ENCODE results near the gene PTPRN2. TPM values are rescaled to one million over a fixed set of nuclear protein-coding genes. Genes with fewer than 3 reads are reported as not detected.

The PTPRN2 gene
- polyA plus RNA-seq, 1 of the 3 experiments (the other 2 are of a cell fraction) = 4.0 TPM

DNA sequence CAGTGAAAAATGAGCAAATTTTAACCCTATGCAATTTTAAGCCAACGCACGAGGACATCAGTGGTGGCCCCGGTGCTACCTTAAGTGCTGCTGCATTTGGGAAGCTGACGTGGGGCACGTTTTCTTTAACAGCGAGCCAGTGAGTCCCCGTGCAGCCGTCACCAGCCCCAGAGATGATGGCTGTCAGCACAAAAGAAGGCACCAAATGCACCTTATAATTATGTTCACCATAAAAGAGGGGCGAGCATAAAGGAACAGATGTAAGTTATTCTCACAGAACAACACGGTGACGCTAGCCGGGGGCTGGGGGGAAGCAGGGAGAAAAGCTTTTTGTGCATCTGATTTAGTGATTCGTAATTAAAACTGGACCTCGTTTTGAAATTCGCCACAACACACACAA lies 990.7 kb downstream of the PTPRN2 start:
- no peak for TF ChIP-seq POLR2AphosphoS5 (IDR thresholded peaks at IDR 0.05; ENCODE audit: low read depth, low read length)
- no peak for TF ChIP-seq YY1 (IDR thresholded peaks at IDR 0.05; ENCODE audit: low read depth)
- no peak for TF ChIP-seq IRF3 (IDR thresholded peaks at IDR 0.05; ENCODE audit: low read depth, low read length)
- TF ChIP-seq GABPA (IDR thresholded peaks at IDR 0.05; ENCODE audit: low read depth) = no peak
- TF ChIP-seq FOXM1 (IDR thresholded peaks at IDR 0.05; ENCODE audit: low read depth) = no peak
- no peak for TF ChIP-seq EZH2phosphoT487 (IDR thresholded peaks at IDR 0.05; ENCODE audit: borderline replicate concordance, low read depth)
- no peak for TF ChIP-seq MEF2A (IDR thresholded peaks at IDR 0.05; ENCODE audit: borderline replicate concordance, low read depth)
- TF ChIP-seq TCF12 (IDR thresholded peaks at IDR 0.05) = no peak
- no peak for TF ChIP-seq RAD21 (IDR thresholded peaks at IDR 0.05; ENCODE audit: low read length)
- Histone ChIP-seq H3K27me3 (ENCODE audit: insufficient read depth) (no peaks in the 10 kb centered on the region), H3K4me1 (ENCODE audit: control insufficient read depth in 1 of 2, insufficient read depth in 2 of 2, low read depth in 1 of 2, low read length in 1 of 2) (no peaks in the 10 kb centered on the region), H3K4me3 (ENCODE audit: low read depth in 2 of 2, low read length in 1 of 2) (no peak overlapping the region), H3K27ac (ENCODE audit: low read depth in 2 of 2, low read length in 1 of 2) (no peak overlapping the region), H3K9me3 (no peaks in the 10 kb centered on the region), H3K36me3 (replicated peaks in 1 of 2; ENCODE audit: control insufficient read depth in 1 of 2, insufficient read depth in 2 of 2, low read length in 1 of 2) (peaks cover 0 to 10% of the 10 kb centered on the region in 2 experiments), H3K79me2 (ENCODE audit: insufficient read depth) (no peaks in the 10 kb centered on the region), H3F3A (replicated peaks; ENCODE audit: insufficient read depth) (no peaks in the 10 kb centered on the region), H3K4me2 (no peak overlapping the region), H3K9me2 (no peaks in the 10 kb centered on the region), H2AFZ (ENCODE audit: low read depth) (no peak overlapping the region), H3K9ac (no peak overlapping the region), H4K20me1 (ENCODE audit: insufficient read depth) (no peaks in the 10 kb centered on the region)
- 83% methylated on average over 15 of the region's 15 CpGs for WGBS (ENCODE audit: low lambda C conversion rate)
- ChIA-PET CTCF (no interaction called here), POLR2A (no interaction called here)
- DNase-seq = no peak

- Histone ChIP-seq H3K79me2 (ENCODE audit: insufficient read depth) (no peaks in the 10 kb centered on the region), H3F3A (replicated peaks; ENCODE audit: insufficient read depth) (no peaks in the 10 kb centered on the region), H3K36me3 (replicated peaks in 1 of 2; ENCODE audit: control insufficient read depth in 1 of 2, insufficient read depth in 2 of 2, low read length in 1 of 2) (peaks cover 0 to 12% of the 10 kb centered on the region in 2 experiments), H3K4me3 (ENCODE audit: low read depth in 2 of 2, low read length in 1 of 2) (no peak overlapping the region), H3K9me2 (no peaks in the 10 kb centered on the region), H3K27ac (ENCODE audit: low read depth in 2 of 2, low read length in 1 of 2) (no peak overlapping the region), H4K20me1 (ENCODE audit: insufficient read depth) (no peaks in the 10 kb centered on the region), H3K9me3 (no peaks in the 10 kb centered on the region), H3K9ac (no peak overlapping the region), H3K4me2 (no peak overlapping the region), H2AFZ (ENCODE audit: low read depth) (no peak overlapping the region), H3K27me3 (ENCODE audit: insufficient read depth) (no peaks in the 10 kb centered on the region), H3K4me1 (ENCODE audit: control insufficient read depth in 1 of 2, insufficient read depth in 2 of 2, low read depth in 1 of 2, low read length in 1 of 2) (no peaks in the 10 kb centered on the region)
- ChIA-PET CTCF (no interaction called here), POLR2A (no interaction called here)
- WGBS (ENCODE audit: low lambda C conversion rate) = 81% methylated on average over 11 of the region's 11 CpGs
- DNase-seq = no peak
- TF ChIP-seq, protein P1, sequence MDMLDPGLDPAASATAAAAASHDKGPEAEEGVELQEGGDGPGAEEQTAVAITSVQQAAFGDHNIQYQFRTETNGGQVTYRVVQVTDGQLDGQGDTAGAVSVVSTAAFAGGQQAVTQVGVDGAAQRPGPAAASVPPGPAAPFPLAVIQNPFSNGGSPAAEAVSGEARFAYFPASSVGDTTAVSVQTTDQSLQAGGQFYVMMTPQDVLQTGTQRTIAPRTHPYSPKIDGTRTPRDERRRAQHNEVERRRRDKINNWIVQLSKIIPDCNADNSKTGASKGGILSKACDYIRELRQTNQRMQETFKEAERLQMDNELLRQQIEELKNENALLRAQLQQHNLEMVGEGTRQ (IDR thresholded peaks at IDR 0.05; ENCODE audit: borderline replicate concordance, low read depth, low read length) = no peak
- TF ChIP-seq, protein P2, sequence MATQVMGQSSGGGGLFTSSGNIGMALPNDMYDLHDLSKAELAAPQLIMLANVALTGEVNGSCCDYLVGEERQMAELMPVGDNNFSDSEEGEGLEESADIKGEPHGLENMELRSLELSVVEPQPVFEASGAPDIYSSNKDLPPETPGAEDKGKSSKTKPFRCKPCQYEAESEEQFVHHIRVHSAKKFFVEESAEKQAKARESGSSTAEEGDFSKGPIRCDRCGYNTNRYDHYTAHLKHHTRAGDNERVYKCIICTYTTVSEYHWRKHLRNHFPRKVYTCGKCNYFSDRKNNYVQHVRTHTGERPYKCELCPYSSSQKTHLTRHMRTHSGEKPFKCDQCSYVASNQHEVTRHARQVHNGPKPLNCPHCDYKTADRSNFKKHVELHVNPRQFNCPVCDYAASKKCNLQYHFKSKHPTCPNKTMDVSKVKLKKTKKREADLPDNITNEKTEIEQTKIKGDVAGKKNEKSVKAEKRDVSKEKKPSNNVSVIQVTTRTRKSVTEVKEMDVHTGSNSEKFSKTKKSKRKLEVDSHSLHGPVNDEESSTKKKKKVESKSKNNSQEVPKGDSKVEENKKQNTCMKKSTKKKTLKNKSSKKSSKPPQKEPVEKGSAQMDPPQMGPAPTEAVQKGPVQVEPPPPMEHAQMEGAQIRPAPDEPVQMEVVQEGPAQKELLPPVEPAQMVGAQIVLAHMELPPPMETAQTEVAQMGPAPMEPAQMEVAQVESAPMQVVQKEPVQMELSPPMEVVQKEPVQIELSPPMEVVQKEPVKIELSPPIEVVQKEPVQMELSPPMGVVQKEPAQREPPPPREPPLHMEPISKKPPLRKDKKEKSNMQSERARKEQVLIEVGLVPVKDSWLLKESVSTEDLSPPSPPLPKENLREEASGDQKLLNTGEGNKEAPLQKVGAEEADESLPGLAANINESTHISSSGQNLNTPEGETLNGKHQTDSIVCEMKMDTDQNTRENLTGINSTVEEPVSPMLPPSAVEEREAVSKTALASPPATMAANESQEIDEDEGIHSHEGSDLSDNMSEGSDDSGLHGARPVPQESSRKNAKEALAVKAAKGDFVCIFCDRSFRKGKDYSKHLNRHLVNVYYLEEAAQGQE (IDR thresholded peaks at IDR 0.05; ENCODE audit: low read depth, low read length) = no peak
- TF ChIP-seq TCF12 (IDR thresholded peaks at IDR 0.05) (no peak), EZH2phosphoT487 (IDR thresholded peaks at IDR 0.05; ENCODE audit: borderline replicate concordance, low read depth) (no peak), CHD2 (IDR thresholded peaks at IDR 0.05; ENCODE audit: low read length, partially characterized antibody) (no peak), NFIC (IDR thresholded peaks at IDR 0.05; ENCODE audit: borderline replicate concordance) (no peak), GABPA (IDR thresholded peaks at IDR 0.05; ENCODE audit: low read depth) (no peak), YY1 (IDR thresholded peaks at IDR 0.05; ENCODE audit: low read depth) (no peak), ELF1 (IDR thresholded peaks at IDR 0.05) (no peak), MXI1 (IDR thresholded peaks at IDR 0.05; ENCODE audit: low read depth, low read length) (no peak), EP300 (IDR thresholded peaks at IDR 0.05; ENCODE audit: borderline replicate concordance in 1 of 2, low read depth in 1 of 2, low read length in 1 of 2) (no peak), JUND (IDR thresholded peaks at IDR 0.05) (no peak), RCOR1 (IDR thresholded peaks at IDR 0.05; ENCODE audit: low read length) (no peak)
- TF ChIP-seq, protein P3, sequence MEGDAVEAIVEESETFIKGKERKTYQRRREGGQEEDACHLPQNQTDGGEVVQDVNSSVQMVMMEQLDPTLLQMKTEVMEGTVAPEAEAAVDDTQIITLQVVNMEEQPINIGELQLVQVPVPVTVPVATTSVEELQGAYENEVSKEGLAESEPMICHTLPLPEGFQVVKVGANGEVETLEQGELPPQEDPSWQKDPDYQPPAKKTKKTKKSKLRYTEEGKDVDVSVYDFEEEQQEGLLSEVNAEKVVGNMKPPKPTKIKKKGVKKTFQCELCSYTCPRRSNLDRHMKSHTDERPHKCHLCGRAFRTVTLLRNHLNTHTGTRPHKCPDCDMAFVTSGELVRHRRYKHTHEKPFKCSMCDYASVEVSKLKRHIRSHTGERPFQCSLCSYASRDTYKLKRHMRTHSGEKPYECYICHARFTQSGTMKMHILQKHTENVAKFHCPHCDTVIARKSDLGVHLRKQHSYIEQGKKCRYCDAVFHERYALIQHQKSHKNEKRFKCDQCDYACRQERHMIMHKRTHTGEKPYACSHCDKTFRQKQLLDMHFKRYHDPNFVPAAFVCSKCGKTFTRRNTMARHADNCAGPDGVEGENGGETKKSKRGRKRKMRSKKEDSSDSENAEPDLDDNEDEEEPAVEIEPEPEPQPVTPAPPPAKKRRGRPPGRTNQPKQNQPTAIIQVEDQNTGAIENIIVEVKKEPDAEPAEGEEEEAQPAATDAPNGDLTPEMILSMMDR (IDR thresholded peaks at IDR 0.05) = no peak
Measured at GRCh38 chr7:157596471-157596870, 991.2 kb downstream of the PTPRN2 start.
